Effector memory CD8-positive, alpha-beta T cell (primary cell): ENCODE measurements around the gene HAPLN2.
"Not testable (repeated sequence)": the region's sequence is repeated elsewhere in the genome, so short reads cannot be mapped to it uniquely, and the experiment has no call there.

Experiments
- ATAC-seq: fragments of 150-1000 bp; cut with Tn5 transposase; replicated peaks from 2 replicates; pipeline ENCODE4 v1.10.0; 2021; ENCODE audit warnings: mild to moderate bottlenecking, moderate library complexity
- DNase-seq, 3 experiments: peaks; one replicate each; pipeline ENCODE4 v3.0.0; 2021
- H3K27ac Mint-ChIP-seq, 2 donors: one replicate each; pipeline ENCODE4 v1.8.0; 2022; ENCODE audit warnings: mild to moderate bottlenecking in 2 of 2, mixed read lengths in 2 of 2, moderate library complexity in 2 of 2
- H3K27me3 Mint-ChIP-seq, 2 donors: one replicate each; pipeline ENCODE4 v1.8.0; 2022; ENCODE audit warnings: mixed read lengths in 2 of 2
- H3K36me3 Mint-ChIP-seq: one replicate; pipeline ENCODE4 v1.8.0; 2022; ENCODE audit warnings: mild to moderate bottlenecking, moderate library complexity, mixed read lengths; ENCODE audit not compliant: insufficient read depth
- H3K4me1 Mint-ChIP-seq, 2 donors: one replicate each; pipeline ENCODE4 v1.8.0; 2022; ENCODE audit warnings: low read depth in 2 of 2, mixed read lengths in 2 of 2
- H3K4me3 Mint-ChIP-seq, 2 donors: one replicate each; pipeline ENCODE4 v1.8.0; 2022; ENCODE audit warnings: mild to moderate bottlenecking in 2 of 2, mixed read lengths in 2 of 2, moderate library complexity in 2 of 2
- H3K9me3 Mint-ChIP-seq, 2 donors: one replicate each; pipeline ENCODE4 v1.8.0; 2022; ENCODE audit warnings: mixed read lengths in 2 of 2

The HAPLN2 gene

GRCh38 chr1:156584813-156585212 lies 34.4 kb upstream of the HAPLN2 start:
- Mint-ChIP-seq H3K27ac (no peak overlapping the region), H3K4me1 (peaks cover 9 to 20% of the 10 kb centered on the region in 2 donors), H3K27me3 (no peaks in the 10 kb centered on the region), H3K4me3 (no peak overlapping the region), H3K36me3 (peaks cover 4% of the 10 kb centered on the region), H3K9me3 (no peaks in the 10 kb centered on the region)
- no peak for ATAC-seq
- no peak for DNase-seq

- Mint-ChIP-seq H3K9me3 (no peaks in the 10 kb centered on the region), H3K27ac (no peak overlapping the region), H3K4me3 (no peak overlapping the region), H3K36me3 (peaks cover 4% of the 10 kb centered on the region), H3K27me3 (no peaks in the 10 kb centered on the region), H3K4me1 (peaks cover 7 to 21% of the 10 kb centered on the region in 2 donors)
- DNase-seq: no peak
- no peak for ATAC-seq
These were observed 32.9 kb upstream of the HAPLN2 start for GRCh38 chr1:156586323-156586722.

GRCh38 chr1:156586892-156587477 lies 32.2 kb upstream of the HAPLN2 start:
- peaks cover 4% of the 10 kb centered on the region for H3K36me3 Mint-ChIP-seq
- no peaks in the 10 kb centered on the region for H3K27me3 Mint-ChIP-seq

GRCh38 chr1:156587927-156588326 lies 31.3 kb upstream of the HAPLN2 start:
- not testable (repeated sequence) for DNase-seq, H3K27me3 Mint-ChIP-seq, H3K4me3 Mint-ChIP-seq, H3K9me3 Mint-ChIP-seq, H3K36me3 Mint-ChIP-seq, H3K27ac Mint-ChIP-seq, ATAC-seq
- peaks cover 3 to 18% of the 10 kb centered on the region in 2 donors for H3K4me1 Mint-ChIP-seq

More at GRCh38 chr1:156586892-156587477, 32.2 kb upstream of the HAPLN2 start:
- DNase-seq (no peak), ATAC-seq (no peak)
- H3K4me3 Mint-ChIP-seq: no peak overlapping the region
- no peaks in the 10 kb centered on the region for H3K9me3 Mint-ChIP-seq
- no peak overlapping the region for H3K27ac Mint-ChIP-seq
- H3K4me1 Mint-ChIP-seq: peaks cover 6 to 22% of the 10 kb centered on the region in 2 donors

GRCh38 chr1:156589546-156589945 lies 29.7 kb upstream of the HAPLN2 start:
- ATAC-seq (no peak), DNase-seq (no peak)
- H3K27ac Mint-ChIP-seq: no peak overlapping the region
- H3K4me3 Mint-ChIP-seq: no peak overlapping the region
- H3K27me3 Mint-ChIP-seq: no peaks in the 10 kb centered on the region
- H3K9me3 Mint-ChIP-seq: no peaks in the 10 kb centered on the region
- H3K36me3 Mint-ChIP-seq: peaks cover 4% of the 10 kb centered on the region
- peaks cover 3 to 11% of the 10 kb centered on the region in 2 donors for H3K4me1 Mint-ChIP-seq

- H3K36me3 Mint-ChIP-seq: peaks cover 2% of the 10 kb centered on the region
- ATAC-seq (no peak), DNase-seq (no peak)
- peak overlapping the region; percentile 56 to 80 for H3K4me3 Mint-ChIP-seq
- peaks cover 3 to 16% of the 10 kb centered on the region in 2 donors for H3K4me1 Mint-ChIP-seq
- no peaks in the 10 kb centered on the region for H3K9me3 Mint-ChIP-seq
- no peaks in the 10 kb centered on the region for H3K27me3 Mint-ChIP-seq
- H3K27ac Mint-ChIP-seq: peak overlapping the region; percentile 56 to 82
These were observed 28.7 kb upstream of the HAPLN2 start for GRCh38 chr1:156590326-156591180.

- H3K4me1 Mint-ChIP-seq: peaks cover 3 to 16% of the 10 kb centered on the region in 2 donors
- ATAC-seq: no peak
- H3K36me3 Mint-ChIP-seq: peaks cover 5% of the 10 kb centered on the region
- no peak for DNase-seq
- H3K27ac Mint-ChIP-seq: peak overlapping the region; percentile 56 to 82
- H3K4me3 Mint-ChIP-seq: peak overlapping the region; percentile 56 to 80
- H3K9me3 Mint-ChIP-seq: no peaks in the 10 kb centered on the region
- H3K27me3 Mint-ChIP-seq: no peaks in the 10 kb centered on the region
These were observed 28.1 kb upstream of the HAPLN2 start for GRCh38 chr1:156591181-156591431.

GRCh38 chr1:156591432-156592157 lies 27.6 kb upstream of the HAPLN2 start, which contains the start of gene NAXE:
Gene NAXE (plus strand): TSS chr1:156591776. CDS start chr1:156591805, 29 bp downstream.
- Mint-ChIP-seq H3K27me3 (no peaks in the 10 kb centered on the region), H3K4me1 (peaks cover 3 to 16% of the 10 kb centered on the region in 2 donors), H3K9me3 (no peaks in the 10 kb centered on the region), H3K27ac (peak within 1 kb of the TSS; percentile 56 to 82), H3K4me3 (peak within 1 kb of the TSS; percentile 56 to 80), H3K36me3 (peaks cover 7% of the 10 kb centered on the region)
- ATAC-seq: peak; percentile 96
- DNase-seq: peak; percentile 57 to 67 (median 58)

GRCh38 chr1:156592158-156592909 lies 26.9 kb upstream of the HAPLN2 start:
- Mint-ChIP-seq H3K27me3 (no peaks in the 10 kb centered on the region), H3K27ac (peak overlapping the region in 1 of 2 donors; percentile 51), H3K36me3 (peaks cover 7% of the 10 kb centered on the region), H3K4me1 (peaks cover 3 to 16% of the 10 kb centered on the region in 2 donors), H3K9me3 (no peaks in the 10 kb centered on the region), H3K4me3 (peak overlapping the region; percentile 56 to 80)
- ATAC-seq (no peak), DNase-seq (no peak)

GRCh38 chr1:156592910-156593660 lies 26.1 kb upstream of the HAPLN2 start:
- H3K27me3 Mint-ChIP-seq: no peaks in the 10 kb centered on the region
- H3K27ac Mint-ChIP-seq: peak overlapping the region in 1 of 2 donors; percentile 51
- DNase-seq (no peak), ATAC-seq (no peak)
- no peaks in the 10 kb centered on the region for H3K9me3 Mint-ChIP-seq
- peaks cover 3 to 16% of the 10 kb centered on the region in 2 donors for H3K4me1 Mint-ChIP-seq
- peaks cover 7% of the 10 kb centered on the region for H3K36me3 Mint-ChIP-seq
- peak overlapping the region; percentile 56 to 80 for H3K4me3 Mint-ChIP-seq

GRCh38 chr1:156593661-156593989 lies 25.6 kb upstream of the HAPLN2 start:
- H3K36me3 Mint-ChIP-seq: peaks cover 7% of the 10 kb centered on the region
- no peaks in the 10 kb centered on the region for H3K27me3 Mint-ChIP-seq
- H3K4me3 Mint-ChIP-seq: no peak overlapping the region
- no peak for ATAC-seq
- H3K4me1 Mint-ChIP-seq: peaks cover 3 to 16% of the 10 kb centered on the region in 2 donors
- no peak overlapping the region for H3K27ac Mint-ChIP-seq
- DNase-seq: no peak
- no peaks in the 10 kb centered on the region for H3K9me3 Mint-ChIP-seq

GRCh38 chr1:156594190-156594589 lies 25.0 kb upstream of the HAPLN2 start:
- no peaks in the 10 kb centered on the region for H3K9me3 Mint-ChIP-seq
- no peak overlapping the region for H3K4me3 Mint-ChIP-seq
- DNase-seq (no peak), ATAC-seq (no peak)
- H3K36me3 Mint-ChIP-seq: peaks cover 13% of the 10 kb centered on the region
- H3K4me1 Mint-ChIP-seq: peaks cover 3 to 16% of the 10 kb centered on the region in 2 donors
- H3K27ac Mint-ChIP-seq: no peak overlapping the region
- no peaks in the 10 kb centered on the region for H3K27me3 Mint-ChIP-seq
